Prostate gland (tissue), 2 donors: Measurements from ENCODE around the gene MAMLD1.

ENCODE experiments used
- POLR2A ChIP-seq: fragments of 450-650 bp; IDR thresholded peaks from one replicate; pipeline ENCODE4 v1.6.1; 2016; ENCODE audit warnings: antibody characterized with exemption, mild to moderate bottlenecking
- POLR2AphosphoS5 ChIP-seq: sonication (generic); formaldehyde crosslinking; IDR thresholded peaks from one replicate; pipeline ENCODE4 v1.6.1; 2017; ENCODE audit warnings: antibody characterized with exemption
- TF ChIP-seq, protein P1 (sequence below), 4 experiments: fragments of 200-600 bp in 2 of 4; fragments of 450-650 bp in 2 of 4; sonication (generic) in 2 of 4; IDR thresholded peaks; 1 replicate in 3 of 4; 2 replicates in 1 of 4; pipeline ENCODE4 v1.5.1; 2016 to 2019; ENCODE audit warnings: antibody characterized with exemption in 4 of 4, mild to moderate bottlenecking in 2 of 4, moderate library complexity in 2 of 4

- no peak for TF ChIP-seq POLR2A
- TF ChIP-seq, protein P1, sequence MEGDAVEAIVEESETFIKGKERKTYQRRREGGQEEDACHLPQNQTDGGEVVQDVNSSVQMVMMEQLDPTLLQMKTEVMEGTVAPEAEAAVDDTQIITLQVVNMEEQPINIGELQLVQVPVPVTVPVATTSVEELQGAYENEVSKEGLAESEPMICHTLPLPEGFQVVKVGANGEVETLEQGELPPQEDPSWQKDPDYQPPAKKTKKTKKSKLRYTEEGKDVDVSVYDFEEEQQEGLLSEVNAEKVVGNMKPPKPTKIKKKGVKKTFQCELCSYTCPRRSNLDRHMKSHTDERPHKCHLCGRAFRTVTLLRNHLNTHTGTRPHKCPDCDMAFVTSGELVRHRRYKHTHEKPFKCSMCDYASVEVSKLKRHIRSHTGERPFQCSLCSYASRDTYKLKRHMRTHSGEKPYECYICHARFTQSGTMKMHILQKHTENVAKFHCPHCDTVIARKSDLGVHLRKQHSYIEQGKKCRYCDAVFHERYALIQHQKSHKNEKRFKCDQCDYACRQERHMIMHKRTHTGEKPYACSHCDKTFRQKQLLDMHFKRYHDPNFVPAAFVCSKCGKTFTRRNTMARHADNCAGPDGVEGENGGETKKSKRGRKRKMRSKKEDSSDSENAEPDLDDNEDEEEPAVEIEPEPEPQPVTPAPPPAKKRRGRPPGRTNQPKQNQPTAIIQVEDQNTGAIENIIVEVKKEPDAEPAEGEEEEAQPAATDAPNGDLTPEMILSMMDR (IDR thresholded peaks at IDR 0.05) = no peak
- TF ChIP-seq POLR2AphosphoS5 = no peak
Measured at GRCh38 chrX:150478496-150479492, 115.7 kb downstream of the MAMLD1 start.
